BE2C (cell line): ENCODE measurements around the gene TASOR2.

ENCODE experiments used
- DNase-seq: peaks from one replicate; pipeline ENCODE4 v3.0.0-alpha.2; 2020
- H3K27me3 ChIP-seq: fragments of 250-450 bp; sonication (Bioruptor Pico); 2 replicates; pipeline ENCODE4 v1.5.1; 2020; ENCODE audit warnings: mild to moderate bottlenecking
- H3K36me3 ChIP-seq: fragments of 250-450 bp; sonication (Bioruptor Pico); 2 replicates; pipeline ENCODE4 v1.5.1; 2020; ENCODE audit warnings: mild to moderate bottlenecking
- H3K4me1 ChIP-seq: fragments of 250-450 bp; sonication (Bioruptor Pico); 2 replicates; pipeline ENCODE4 v1.5.1; 2020
- H3K4me3 ChIP-seq: 2 replicates; pipeline ENCODE4 v1.5.1; 2011; ENCODE audit warnings: low read depth, low read length
- H3K9me3 ChIP-seq: fragments of 250-450 bp; sonication (Bioruptor Pico); 2 replicates; pipeline ENCODE4 v1.5.1; 2020
- TF ChIP-seq, protein P1 (sequence below): IDR thresholded peaks from 2 replicates; pipeline ENCODE4 v1.5.1; 2012; ENCODE audit warnings: mild to moderate bottlenecking, low read depth, low read length

Gene TASOR2

DNA sequence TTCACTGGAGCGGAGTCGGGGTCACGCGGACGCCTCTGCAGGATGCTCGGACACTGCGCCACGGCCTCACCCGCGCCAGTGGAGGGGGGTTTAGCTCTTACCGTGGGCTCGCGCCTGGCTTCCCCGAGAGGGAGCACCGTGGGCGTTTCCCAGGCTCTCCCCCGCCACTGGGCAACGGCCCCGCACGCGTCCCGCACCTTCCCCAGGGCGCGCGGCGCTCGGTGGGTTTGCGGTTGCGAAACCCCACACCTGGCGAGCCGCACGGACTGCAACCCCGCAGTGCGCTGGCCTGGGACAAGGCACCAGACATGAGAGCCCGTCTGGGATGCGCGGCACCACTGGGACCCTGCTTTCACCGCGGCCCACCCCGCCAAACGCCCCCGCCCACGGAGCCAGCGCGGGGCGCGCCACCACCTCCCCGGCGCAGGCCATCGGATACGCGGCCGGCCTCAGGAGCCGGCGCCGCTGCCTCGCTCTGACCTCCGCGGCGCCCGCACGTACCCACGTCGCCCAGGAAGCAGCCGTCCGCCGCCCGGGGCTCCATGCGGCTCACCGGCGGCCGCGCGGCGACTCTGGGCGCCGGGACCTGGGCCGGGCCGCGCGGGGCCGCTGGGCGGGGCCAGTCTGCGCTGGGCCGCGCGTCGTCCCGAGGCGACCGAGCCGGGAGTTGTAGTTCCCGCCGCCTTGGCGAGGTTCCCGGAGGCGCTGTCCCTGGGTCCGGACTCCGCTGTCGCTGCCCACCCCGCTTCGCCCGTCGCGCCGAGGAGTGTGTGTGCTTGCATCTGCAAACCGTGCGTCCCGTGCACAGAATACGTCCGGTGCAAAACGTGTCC is 18.4 kb upstream of the TASOR2 start, which contains the start of gene ASB13:
ASB13 (minus strand) TSS at position 588 of the 833 bp plus-strand sequence; CDS start at position 544, 44 bp downstream.
- peak; percentile 79 for DNase-seq
- TF ChIP-seq, protein P1, sequence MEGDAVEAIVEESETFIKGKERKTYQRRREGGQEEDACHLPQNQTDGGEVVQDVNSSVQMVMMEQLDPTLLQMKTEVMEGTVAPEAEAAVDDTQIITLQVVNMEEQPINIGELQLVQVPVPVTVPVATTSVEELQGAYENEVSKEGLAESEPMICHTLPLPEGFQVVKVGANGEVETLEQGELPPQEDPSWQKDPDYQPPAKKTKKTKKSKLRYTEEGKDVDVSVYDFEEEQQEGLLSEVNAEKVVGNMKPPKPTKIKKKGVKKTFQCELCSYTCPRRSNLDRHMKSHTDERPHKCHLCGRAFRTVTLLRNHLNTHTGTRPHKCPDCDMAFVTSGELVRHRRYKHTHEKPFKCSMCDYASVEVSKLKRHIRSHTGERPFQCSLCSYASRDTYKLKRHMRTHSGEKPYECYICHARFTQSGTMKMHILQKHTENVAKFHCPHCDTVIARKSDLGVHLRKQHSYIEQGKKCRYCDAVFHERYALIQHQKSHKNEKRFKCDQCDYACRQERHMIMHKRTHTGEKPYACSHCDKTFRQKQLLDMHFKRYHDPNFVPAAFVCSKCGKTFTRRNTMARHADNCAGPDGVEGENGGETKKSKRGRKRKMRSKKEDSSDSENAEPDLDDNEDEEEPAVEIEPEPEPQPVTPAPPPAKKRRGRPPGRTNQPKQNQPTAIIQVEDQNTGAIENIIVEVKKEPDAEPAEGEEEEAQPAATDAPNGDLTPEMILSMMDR = no peak
- Histone ChIP-seq H3K36me3 (no peaks in the 10 kb centered on the region), H3K4me3 (peak within 1 kb of the TSS; percentile 72), H3K4me1 (no peaks in the 10 kb centered on the region), H3K27me3 (no peaks in the 10 kb centered on the region), H3K9me3 (no peaks in the 10 kb centered on the region)

DNA sequence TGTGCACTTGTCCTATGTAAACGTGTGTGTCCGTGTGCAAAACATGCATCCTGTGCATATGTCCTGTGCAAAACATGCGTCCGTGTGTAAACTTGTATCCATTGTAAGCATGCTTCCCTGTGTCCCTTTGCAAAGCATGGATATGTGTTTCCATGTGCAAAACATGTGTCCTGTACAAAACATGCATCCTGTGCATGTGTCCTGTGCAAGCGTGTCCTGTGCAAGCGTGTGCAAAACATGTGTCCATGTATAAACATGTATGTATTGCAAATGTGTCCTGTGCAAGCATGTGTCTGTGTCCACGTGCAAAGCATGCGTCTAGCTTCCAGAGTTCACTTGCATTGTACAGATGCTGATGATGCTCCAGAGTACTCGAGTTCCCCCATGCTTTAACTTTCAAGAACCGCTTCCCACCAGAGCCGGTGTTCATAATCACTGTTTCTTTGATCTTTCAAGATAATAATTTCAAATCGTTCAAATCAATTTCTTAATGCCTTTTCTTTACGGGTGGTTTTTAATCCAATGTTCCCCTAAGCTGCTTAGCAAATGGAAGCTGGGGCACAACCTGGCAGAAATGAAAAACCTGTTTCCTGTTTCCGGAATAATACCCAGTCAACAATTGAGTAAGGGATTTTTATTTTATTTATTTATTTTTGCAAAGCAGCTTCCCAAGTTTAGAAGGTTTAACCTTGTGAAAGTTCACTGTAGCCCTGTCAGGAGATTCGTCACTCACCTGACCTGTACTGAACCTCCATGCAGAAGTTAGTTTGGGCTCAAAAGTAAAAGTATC is 17.6 kb upstream of the TASOR2 start:
- Histone ChIP-seq H3K36me3 (no peaks in the 10 kb centered on the region), H3K27me3 (no peaks in the 10 kb centered on the region), H3K9me3 (no peaks in the 10 kb centered on the region), H3K4me3 (peak overlapping the region; percentile 54), H3K4me1 (no peaks in the 10 kb centered on the region)
- DNase-seq = no peak
- TF ChIP-seq, protein P1 = no peak

DNA sequence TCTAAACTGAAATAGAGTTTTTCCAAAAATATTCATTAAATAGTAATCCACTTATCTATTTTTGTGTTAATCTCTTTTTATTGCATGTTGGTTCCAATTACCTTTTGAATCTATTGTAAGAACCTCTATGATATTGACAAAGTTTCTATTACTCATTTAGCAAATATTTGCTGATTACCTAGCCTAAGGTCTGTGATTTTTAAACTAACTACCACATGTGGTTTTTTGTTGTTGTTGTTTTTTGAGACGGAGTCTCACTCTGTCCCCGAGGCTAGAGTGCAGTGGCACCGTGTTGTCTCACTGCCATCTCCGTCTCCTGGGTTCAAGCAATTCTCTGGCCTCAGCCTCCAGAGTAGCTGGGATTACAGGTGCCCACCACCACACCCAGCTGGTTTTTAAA is 16.2 kb upstream of the TASOR2 start:
- Histone ChIP-seq H3K4me1 (no peaks in the 10 kb centered on the region), H3K4me3 (no peak overlapping the region), H3K27me3 (no peaks in the 10 kb centered on the region), H3K36me3 (no peaks in the 10 kb centered on the region), H3K9me3 (no peaks in the 10 kb centered on the region)
- TF ChIP-seq, protein P1 = no peak
- no peak for DNase-seq

DNA sequence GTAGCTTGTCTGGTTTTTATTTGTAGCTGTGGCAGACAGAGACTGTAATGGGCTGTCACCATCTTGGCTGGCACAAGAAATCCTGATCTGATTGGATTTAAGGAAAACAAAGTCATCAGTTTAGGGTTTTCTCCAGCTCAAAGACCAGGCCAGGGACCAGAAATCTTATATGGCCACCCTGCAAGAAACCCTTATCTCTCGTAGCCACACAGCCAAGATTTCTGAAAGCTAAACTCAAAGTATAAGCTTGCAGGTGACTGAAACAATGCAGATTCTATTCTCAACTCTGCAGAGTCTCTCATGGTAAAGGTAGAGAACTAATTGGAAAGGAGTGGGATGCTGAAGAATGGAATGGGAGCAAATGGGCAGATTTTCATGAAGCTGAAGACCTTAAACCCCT is 15.0 kb upstream of the TASOR2 start:
- TF ChIP-seq, protein P1 = no peak
- Histone ChIP-seq H3K36me3 (no peaks in the 10 kb centered on the region), H3K4me1 (no peaks in the 10 kb centered on the region), H3K27me3 (no peaks in the 10 kb centered on the region), H3K4me3 (no peak overlapping the region), H3K9me3 (no peaks in the 10 kb centered on the region)
- DNase-seq = no peak

DNA sequence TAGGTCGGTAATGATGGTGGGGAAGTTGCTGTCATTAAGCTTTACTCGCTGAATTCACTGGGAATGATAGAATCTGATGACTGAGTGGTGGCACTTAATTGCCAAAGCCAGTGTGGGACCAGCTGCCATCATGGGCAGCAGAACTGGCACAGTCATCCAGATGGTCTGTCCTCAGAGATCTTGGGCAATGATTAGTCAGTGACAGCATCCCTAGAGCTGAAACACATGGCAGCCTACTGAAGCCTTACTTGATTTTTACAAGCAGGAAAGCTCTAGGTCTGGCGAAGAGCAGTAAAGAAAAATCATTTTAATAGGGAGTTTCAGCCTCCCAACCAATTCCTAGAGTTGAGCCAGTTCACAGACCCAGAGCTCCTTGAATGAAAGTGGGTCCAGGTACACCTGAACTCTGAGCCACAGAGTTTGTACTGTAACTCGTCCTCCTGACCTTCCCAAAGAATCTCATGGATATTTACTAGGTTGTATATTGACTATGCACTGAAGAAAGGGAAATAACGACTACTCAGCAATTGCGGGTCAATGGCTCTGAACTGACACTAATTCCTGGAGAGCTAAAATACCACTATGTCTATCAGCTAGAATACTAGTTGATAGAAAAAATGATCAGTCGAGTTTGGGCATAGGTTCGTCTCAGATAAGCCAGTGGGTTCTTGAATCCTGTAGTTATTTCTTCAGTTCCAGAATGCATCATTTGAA is 13.8 kb upstream of the TASOR2 start:
- Histone ChIP-seq H3K4me1 (no peaks in the 10 kb centered on the region), H3K9me3 (no peaks in the 10 kb centered on the region), H3K27me3 (no peaks in the 10 kb centered on the region), H3K4me3 (no peak overlapping the region), H3K36me3 (no peaks in the 10 kb centered on the region)
- TF ChIP-seq, protein P1 = no peak
- no peak for DNase-seq
